ENCODE results near the gene KCNH5.
A peak's percentile ranks its signal among the peaks of the same experiment; 100 is the strongest.

KCNH5 gene

DNA sequence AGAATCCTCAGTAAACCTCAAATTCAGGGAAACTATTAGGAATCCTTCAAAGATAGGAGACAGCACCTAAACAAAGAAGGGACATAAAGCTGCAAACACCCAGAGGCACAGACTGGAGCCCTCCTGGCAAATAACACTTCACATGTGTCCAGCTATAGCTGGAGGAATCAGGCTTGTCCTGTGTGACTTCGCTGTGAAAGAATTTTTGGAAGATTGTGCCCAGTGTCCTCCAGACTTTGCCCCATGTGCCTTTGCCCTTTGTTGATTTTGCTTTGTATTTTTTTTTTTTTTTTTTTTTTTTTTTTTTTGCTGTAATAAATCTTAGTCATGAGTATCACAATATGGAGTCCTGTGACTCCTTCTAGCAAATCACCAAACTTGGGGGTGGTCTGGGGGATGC lies 136.8 kb downstream of the KCNH5 start:
- Mint-ChIP-seq H3K4me1 (no peaks in the 10 kb centered on the region), H3K27me3 (ENCODE audit: low read depth) (no peaks in the 10 kb centered on the region), H3K36me3 (ENCODE audit: low read depth) (no peaks in the 10 kb centered on the region), H3K27ac (no peak overlapping the region), H3K9me3 (no peaks in the 10 kb centered on the region), H3K4me3 (no peak overlapping the region)
- TF ChIP-seq, protein P1, sequence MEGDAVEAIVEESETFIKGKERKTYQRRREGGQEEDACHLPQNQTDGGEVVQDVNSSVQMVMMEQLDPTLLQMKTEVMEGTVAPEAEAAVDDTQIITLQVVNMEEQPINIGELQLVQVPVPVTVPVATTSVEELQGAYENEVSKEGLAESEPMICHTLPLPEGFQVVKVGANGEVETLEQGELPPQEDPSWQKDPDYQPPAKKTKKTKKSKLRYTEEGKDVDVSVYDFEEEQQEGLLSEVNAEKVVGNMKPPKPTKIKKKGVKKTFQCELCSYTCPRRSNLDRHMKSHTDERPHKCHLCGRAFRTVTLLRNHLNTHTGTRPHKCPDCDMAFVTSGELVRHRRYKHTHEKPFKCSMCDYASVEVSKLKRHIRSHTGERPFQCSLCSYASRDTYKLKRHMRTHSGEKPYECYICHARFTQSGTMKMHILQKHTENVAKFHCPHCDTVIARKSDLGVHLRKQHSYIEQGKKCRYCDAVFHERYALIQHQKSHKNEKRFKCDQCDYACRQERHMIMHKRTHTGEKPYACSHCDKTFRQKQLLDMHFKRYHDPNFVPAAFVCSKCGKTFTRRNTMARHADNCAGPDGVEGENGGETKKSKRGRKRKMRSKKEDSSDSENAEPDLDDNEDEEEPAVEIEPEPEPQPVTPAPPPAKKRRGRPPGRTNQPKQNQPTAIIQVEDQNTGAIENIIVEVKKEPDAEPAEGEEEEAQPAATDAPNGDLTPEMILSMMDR (IDR thresholded peaks at IDR 0.05; ENCODE audit: unreplicated experiment in 3 of 3): no peak

DNA sequence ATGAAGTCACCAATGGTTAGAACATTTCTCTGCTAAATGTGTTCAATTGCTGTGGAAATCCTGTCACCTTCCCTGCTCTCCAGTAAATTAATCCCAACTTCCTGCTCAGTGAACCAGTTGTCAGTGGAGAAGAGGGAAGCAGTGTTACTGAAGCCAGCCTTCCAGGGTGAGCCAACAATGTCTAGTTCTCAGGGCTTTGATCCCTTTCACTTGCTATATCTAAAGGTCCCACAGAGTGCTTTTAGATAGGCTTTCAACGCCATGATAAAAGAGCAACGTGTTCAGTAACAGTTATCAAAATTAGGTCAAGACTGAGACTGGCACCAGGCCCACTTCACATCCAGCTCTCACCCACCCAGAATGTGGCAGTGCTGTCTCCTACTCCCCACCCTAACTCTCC lies 139.7 kb downstream of the KCNH5 start:
- H3K27ac Mint-ChIP-seq: no peak overlapping the region
- no peaks in the 10 kb centered on the region for H3K36me3 Mint-ChIP-seq (ENCODE audit: low read depth)
- TF ChIP-seq, protein P1 (IDR thresholded peaks at IDR 0.05; ENCODE audit: unreplicated experiment in 3 of 3): no peak
- H3K9me3 Mint-ChIP-seq: no peaks in the 10 kb centered on the region
- H3K4me3 Mint-ChIP-seq: no peak overlapping the region
- H3K4me1 Mint-ChIP-seq: no peaks in the 10 kb centered on the region
- no peaks in the 10 kb centered on the region for H3K27me3 Mint-ChIP-seq (ENCODE audit: low read depth)

DNA sequence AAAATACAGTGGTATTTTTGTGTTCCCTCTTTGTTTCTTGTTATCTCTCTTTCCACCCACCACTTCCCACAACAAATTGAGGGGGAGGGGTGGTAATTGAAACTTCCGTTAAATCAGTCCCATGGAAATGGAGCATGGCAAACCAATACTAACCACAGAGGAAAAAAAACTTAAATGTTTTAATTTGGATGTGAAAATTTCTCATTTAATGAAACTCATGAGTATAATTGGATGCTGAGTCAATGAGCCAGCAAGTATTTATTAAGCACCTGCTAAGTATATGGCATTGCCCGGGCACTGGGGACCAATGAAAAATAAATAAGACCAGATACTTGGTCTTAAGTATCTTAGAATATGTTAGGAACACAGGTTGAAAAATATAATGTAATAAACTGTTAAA lies 147.5 kb downstream of the KCNH5 start:
- H3K27ac Mint-ChIP-seq: no peak overlapping the region
- peaks cover 7% of the 10 kb centered on the region for H3K4me1 Mint-ChIP-seq
- H3K27me3 Mint-ChIP-seq (ENCODE audit: low read depth): no peaks in the 10 kb centered on the region
- H3K36me3 Mint-ChIP-seq (ENCODE audit: low read depth): no peaks in the 10 kb centered on the region
- no peaks in the 10 kb centered on the region for H3K9me3 Mint-ChIP-seq
- TF ChIP-seq, protein P1 (IDR thresholded peaks at IDR 0.05; ENCODE audit: unreplicated experiment in 3 of 3): no peak
- H3K4me3 Mint-ChIP-seq: no peak overlapping the region

DNA sequence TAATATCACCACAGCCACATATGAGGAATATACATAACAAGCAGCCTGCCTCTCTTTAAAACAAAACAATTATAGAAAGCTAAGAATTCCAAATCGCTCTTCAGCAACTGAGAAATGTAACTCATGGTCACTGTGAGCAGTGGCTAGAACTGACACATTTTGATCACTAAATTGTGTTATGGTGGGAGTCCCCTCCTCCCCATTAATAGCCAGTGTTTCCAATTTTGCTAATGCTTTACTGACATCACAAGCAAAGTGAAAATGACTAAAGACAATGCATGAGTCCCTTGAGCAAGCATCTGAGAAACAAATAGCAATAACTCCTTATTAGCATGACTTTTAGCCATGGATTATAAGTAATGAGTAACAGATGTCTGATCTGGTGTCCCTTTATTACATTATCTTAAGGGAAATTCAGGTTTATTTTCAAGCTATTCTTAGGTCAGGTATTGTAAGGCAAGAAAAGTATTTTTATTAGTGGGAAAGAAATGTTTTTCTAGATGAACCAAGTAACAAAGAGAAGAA lies 148.3 kb downstream of the KCNH5 start:
- Mint-ChIP-seq H3K27ac (peak overlapping the region in 1 of 3 experiments; percentile 2), H3K4me3 (no peak overlapping the region), H3K36me3 (ENCODE audit: low read depth) (no peaks in the 10 kb centered on the region), H3K9me3 (no peaks in the 10 kb centered on the region), H3K4me1 (peaks cover 7% of the 10 kb centered on the region), H3K27me3 (ENCODE audit: low read depth) (peaks cover 1% of the 10 kb centered on the region)
- TF ChIP-seq, protein P1 (IDR thresholded peaks at IDR 0.05; ENCODE audit: unreplicated experiment in 3 of 3): no peak

DNA sequence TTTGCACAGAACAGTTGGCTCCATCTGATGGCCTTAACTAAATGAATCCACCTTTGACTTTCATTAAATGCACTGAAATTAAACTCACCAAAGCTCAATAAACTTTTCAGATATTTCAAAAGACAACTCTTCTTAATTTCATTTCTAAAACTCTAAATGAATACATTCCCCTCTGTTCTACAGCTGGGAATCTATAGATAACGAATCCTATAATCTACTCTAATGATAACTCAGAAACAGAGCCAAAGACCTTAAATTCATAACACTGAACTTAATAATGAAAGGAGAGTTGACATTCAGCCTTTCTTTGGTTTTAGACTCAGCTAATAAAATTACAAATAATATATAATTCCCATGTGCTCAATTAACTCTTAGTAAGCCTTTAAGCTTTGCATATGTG lies 150.5 kb downstream of the KCNH5 start:
- TF ChIP-seq, protein P1 (IDR thresholded peaks at IDR 0.05; ENCODE audit: unreplicated experiment in 3 of 3): no peak
- no peak overlapping the region for H3K4me3 Mint-ChIP-seq
- no peaks in the 10 kb centered on the region for H3K9me3 Mint-ChIP-seq
- H3K27ac Mint-ChIP-seq: no peak overlapping the region
- H3K27me3 Mint-ChIP-seq (ENCODE audit: low read depth): peaks cover 4% of the 10 kb centered on the region
- no peaks in the 10 kb centered on the region for H3K36me3 Mint-ChIP-seq (ENCODE audit: low read depth)
- H3K4me1 Mint-ChIP-seq: peaks cover 7% of the 10 kb centered on the region

DNA sequence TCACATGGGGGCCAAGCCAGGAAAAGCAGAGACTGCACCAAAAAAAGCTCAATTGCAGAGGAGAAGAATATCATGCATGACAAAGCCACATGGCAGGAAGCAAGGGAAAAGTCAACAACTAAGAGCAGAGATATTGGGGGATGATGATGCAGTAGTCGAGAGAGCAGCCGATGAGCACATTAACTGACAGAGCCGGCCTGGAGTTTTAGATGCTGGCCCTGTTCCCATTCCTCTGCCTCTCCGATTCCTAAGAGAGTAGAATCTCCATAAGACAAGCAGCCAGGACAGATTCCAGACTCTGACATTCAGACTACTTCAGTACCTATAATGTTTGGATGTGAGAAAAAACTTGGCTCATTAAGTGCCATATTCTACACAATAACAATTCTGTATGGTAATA lies 155.9 kb downstream of the KCNH5 start:
- Mint-ChIP-seq H3K27me3 (ENCODE audit: low read depth) (peaks cover 4% of the 10 kb centered on the region), H3K4me1 (no peaks in the 10 kb centered on the region), H3K4me3 (no peak overlapping the region), H3K9me3 (no peaks in the 10 kb centered on the region), H3K36me3 (ENCODE audit: low read depth) (no peaks in the 10 kb centered on the region), H3K27ac (no peak overlapping the region)
- TF ChIP-seq, protein P1 (IDR thresholded peaks at IDR 0.05; ENCODE audit: unreplicated experiment in 3 of 3): no peak

Data from nephron (organoid).